Glutamatergic neuron (in vitro differentiated cells): ENCODE results near the gene CEMIP. TPM values are rescaled to one million over a fixed set of nuclear protein-coding genes. Genes with fewer than 3 reads are reported as not detected.

Source experiments
- DNase-seq: peaks from one replicate; pipeline ENCODE4 v3.0.0; 2022
- H3K27ac Mint-ChIP-seq: one replicate; pipeline ENCODE4 v1.8.0; 2020; ENCODE audit warnings: mild to moderate bottlenecking, mixed read lengths, inconsistent platforms; ENCODE audit not compliant: unreplicated experiment
- H3K27me3 Mint-ChIP-seq: one replicate; pipeline ENCODE4 v1.8.0; 2020; ENCODE audit warnings: mild to moderate bottlenecking, moderate library complexity, mixed read lengths, inconsistent platforms; ENCODE audit not compliant: unreplicated experiment
- H3K36me3 Mint-ChIP-seq: one replicate; pipeline ENCODE4 v1.8.0; 2020; ENCODE audit warnings: mild to moderate bottlenecking, mixed read lengths, inconsistent platforms; ENCODE audit not compliant: unreplicated experiment
- H3K4me1 Mint-ChIP-seq: one replicate; pipeline ENCODE4 v1.8.0; 2020; ENCODE audit warnings: mild to moderate bottlenecking, low read depth, mixed read lengths, inconsistent platforms; ENCODE audit not compliant: unreplicated experiment
- H3K4me3 Mint-ChIP-seq: one replicate; pipeline ENCODE4 v1.8.0; 2020; ENCODE audit warnings: mild to moderate bottlenecking, mixed read lengths, inconsistent platforms; ENCODE audit not compliant: unreplicated experiment
- H3K9me3 Mint-ChIP-seq: one replicate; pipeline ENCODE4 v1.8.0; 2020; ENCODE audit warnings: mild to moderate bottlenecking, moderate library complexity, mixed read lengths, inconsistent platforms; ENCODE audit not compliant: unreplicated experiment
- CTCF ChIP-seq: fragments of 200-600 bp; sonication (generic); IDR thresholded peaks from one replicate; pipeline ENCODE4 v1.5.0; 2021; ENCODE audit not compliant: partially characterized antibody, unreplicated experiment
- total RNA-seq: library from RNA; stranded (reverse); fragmentation: NEBNext Ultra II Directional; extraction: Animal tissue kit (Norgen Biotek cat#: 25700); gene quantifications from one replicate; pipeline ENCODE4 v1.2.1, GENCODE V29; 2021; ENCODE audit not compliant: unreplicated experiment

The CEMIP gene
- total RNA-seq, 1 donor from 2014 or later = 0.25 TPM

GRCh38 chr15:80747317-80748053, 31.7 kb upstream of the CEMIP start:
- DNase-seq = no peak
- no peaks in the 10 kb centered on the region for H3K36me3 Mint-ChIP-seq

DNA sequence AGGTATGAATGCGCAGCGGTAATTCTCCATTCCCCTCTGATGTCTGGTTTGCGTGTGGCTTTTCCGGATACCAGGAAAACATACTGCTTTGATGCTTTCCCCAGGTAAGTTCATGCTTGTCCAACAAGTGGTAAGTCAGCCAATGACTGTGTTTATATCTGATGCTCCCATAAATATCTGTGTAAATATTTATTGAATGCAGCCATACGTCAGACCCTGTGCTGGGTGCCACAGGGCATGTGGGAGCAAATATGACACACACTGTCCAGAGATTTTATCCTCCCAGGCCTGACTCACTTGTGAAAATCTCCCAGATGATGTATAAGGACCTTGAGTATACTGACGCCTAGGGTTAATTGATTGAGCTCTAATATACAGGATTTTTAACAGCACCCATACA, 29.6 kb upstream of the CEMIP start:
- TF ChIP-seq CTCF = no peak
- Mint-ChIP-seq H3K4me1 (no peaks in the 10 kb centered on the region), H3K9me3 (no peaks in the 10 kb centered on the region), H3K27me3 (no peaks in the 10 kb centered on the region), H3K27ac (no peak overlapping the region), H3K36me3 (no peaks in the 10 kb centered on the region), H3K4me3 (no peak overlapping the region)
- no peak for DNase-seq

More at GRCh38 chr15:80747317-80748053, 31.7 kb upstream of the CEMIP start:
- TF ChIP-seq CTCF = no peak
- Mint-ChIP-seq H3K4me1 (no peaks in the 10 kb centered on the region), H3K4me3 (no peak overlapping the region), H3K27ac (no peak overlapping the region), H3K9me3 (no peaks in the 10 kb centered on the region), H3K27me3 (no peaks in the 10 kb centered on the region)

DNA sequence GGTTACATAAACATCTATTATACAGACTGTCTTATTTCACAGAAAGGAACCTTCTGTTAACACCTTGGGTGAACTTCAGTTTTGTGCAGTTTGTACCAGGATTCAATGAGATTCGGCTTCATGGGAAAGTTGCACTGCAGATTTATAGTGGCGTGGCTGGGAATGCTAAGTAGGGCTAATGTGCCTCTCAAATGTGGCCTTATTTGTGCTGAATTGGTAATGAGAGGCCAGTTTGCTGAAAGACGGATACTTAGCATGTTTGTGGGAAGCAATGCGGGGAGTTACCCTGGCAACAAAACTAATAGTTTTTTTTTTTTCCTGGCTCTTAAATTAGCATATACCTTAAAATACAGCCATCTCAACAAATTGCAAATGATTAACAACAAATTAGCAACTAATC, 28.6 kb upstream of the CEMIP start:
- no peaks in the 10 kb centered on the region for H3K27me3 Mint-ChIP-seq
- H3K4me1 Mint-ChIP-seq = no peaks in the 10 kb centered on the region
- H3K4me3 Mint-ChIP-seq = no peak overlapping the region
- no peaks in the 10 kb centered on the region for H3K9me3 Mint-ChIP-seq
- H3K36me3 Mint-ChIP-seq = no peaks in the 10 kb centered on the region
- H3K27ac Mint-ChIP-seq = no peak overlapping the region
- DNase-seq = no peak
- no peak for TF ChIP-seq CTCF

- DNase-seq = no peak
- Mint-ChIP-seq H3K27me3 (no peaks in the 10 kb centered on the region), H3K36me3 (no peaks in the 10 kb centered on the region), H3K27ac (no peak overlapping the region), H3K4me3 (no peak overlapping the region), H3K4me1 (no peaks in the 10 kb centered on the region), H3K9me3 (no peaks in the 10 kb centered on the region)
- TF ChIP-seq CTCF = no peak
These were observed 27.0 kb upstream of the CEMIP start for GRCh38 chr15:80752204-80752603.

- no peak overlapping the region for H3K4me3 Mint-ChIP-seq
- no peaks in the 10 kb centered on the region for H3K27me3 Mint-ChIP-seq
- H3K27ac Mint-ChIP-seq = no peak overlapping the region
- no peaks in the 10 kb centered on the region for H3K36me3 Mint-ChIP-seq
- no peak for DNase-seq
- H3K4me1 Mint-ChIP-seq = no peaks in the 10 kb centered on the region
- no peak for TF ChIP-seq CTCF
- no peaks in the 10 kb centered on the region for H3K9me3 Mint-ChIP-seq
These were observed 26.0 kb upstream of the CEMIP start for GRCh38 chr15:80753161-80753560.
